Measurements from ENCODE around the gene TRPV5. TPM values are rescaled to one million over a fixed set of nuclear protein-coding genes. Genes with fewer than 3 reads are reported as not detected.
A peak's percentile ranks its signal among the peaks of the same experiment; 100 is the strongest.

TRPV5 gene
- total RNA-seq, 3 donors from 2014 or later (not counting 1 experiment from before 2014, with no cell fraction given) = not detected

DNA sequence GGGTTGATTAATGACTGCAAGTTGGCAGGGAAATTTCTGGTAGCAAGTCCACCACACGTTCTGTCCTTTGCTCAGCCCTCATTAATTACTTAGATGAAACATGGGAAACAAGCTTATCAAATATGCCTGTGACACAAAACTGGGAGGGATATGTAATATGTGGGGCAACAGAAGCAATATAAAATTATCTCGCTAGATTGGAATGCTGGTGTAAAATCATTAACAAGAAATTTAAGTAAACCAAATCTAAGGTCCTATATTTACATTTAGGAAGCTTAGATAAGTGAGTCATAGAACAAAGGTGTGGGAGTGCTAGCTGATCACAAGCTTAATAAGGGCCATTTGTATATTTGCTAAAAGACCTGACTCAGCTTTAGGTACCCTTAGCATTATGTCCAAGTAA lies 23.5 kb downstream of the TRPV5 start:
- 80% methylated on average over 1 of the region's 2 CpGs for WGBS (ENCODE audit: insufficient coverage)
- no peaks in the 10 kb centered on the region for H3K9me3 ChIP-seq (ENCODE audit: control insufficient read depth, insufficient read depth, low read length)
- Mint-ChIP-seq H3K27ac (no peak overlapping the region), H3K36me3 (no peaks in the 10 kb centered on the region), H3K4me3 (no peak overlapping the region), H3K9me3 (no peaks in the 10 kb centered on the region), H3K4me1 (no peaks in the 10 kb centered on the region), H3K27me3 (ENCODE audit: low read depth in 2 of 2) (peaks cover 23 to 30% of the 10 kb centered on the region in 2 donors)
- H3K4me3 ChIP-seq (ENCODE audit: low read length) = no peak overlapping the region
- no peak for DNase-seq
- TF ChIP-seq, protein P1, sequence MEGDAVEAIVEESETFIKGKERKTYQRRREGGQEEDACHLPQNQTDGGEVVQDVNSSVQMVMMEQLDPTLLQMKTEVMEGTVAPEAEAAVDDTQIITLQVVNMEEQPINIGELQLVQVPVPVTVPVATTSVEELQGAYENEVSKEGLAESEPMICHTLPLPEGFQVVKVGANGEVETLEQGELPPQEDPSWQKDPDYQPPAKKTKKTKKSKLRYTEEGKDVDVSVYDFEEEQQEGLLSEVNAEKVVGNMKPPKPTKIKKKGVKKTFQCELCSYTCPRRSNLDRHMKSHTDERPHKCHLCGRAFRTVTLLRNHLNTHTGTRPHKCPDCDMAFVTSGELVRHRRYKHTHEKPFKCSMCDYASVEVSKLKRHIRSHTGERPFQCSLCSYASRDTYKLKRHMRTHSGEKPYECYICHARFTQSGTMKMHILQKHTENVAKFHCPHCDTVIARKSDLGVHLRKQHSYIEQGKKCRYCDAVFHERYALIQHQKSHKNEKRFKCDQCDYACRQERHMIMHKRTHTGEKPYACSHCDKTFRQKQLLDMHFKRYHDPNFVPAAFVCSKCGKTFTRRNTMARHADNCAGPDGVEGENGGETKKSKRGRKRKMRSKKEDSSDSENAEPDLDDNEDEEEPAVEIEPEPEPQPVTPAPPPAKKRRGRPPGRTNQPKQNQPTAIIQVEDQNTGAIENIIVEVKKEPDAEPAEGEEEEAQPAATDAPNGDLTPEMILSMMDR (IDR thresholded peaks at IDR 0.05) = no peak
- intact Hi-C loops (cut with micrococcal nuclease) = no loop called here
- no peaks in the 10 kb centered on the region for H3K27me3 ChIP-seq (ENCODE audit: control insufficient read depth, insufficient read depth, low read length)
- H3K4me1 ChIP-seq (ENCODE audit: control insufficient read depth, insufficient read depth, low read length) = no peaks in the 10 kb centered on the region
- ATAC-seq = no peak
- no peak overlapping the region for H3K27ac ChIP-seq (ENCODE audit: low read length)
- H3K36me3 ChIP-seq (ENCODE audit: control insufficient read depth, insufficient read depth, low read length) = no peaks in the 10 kb centered on the region

DNA sequence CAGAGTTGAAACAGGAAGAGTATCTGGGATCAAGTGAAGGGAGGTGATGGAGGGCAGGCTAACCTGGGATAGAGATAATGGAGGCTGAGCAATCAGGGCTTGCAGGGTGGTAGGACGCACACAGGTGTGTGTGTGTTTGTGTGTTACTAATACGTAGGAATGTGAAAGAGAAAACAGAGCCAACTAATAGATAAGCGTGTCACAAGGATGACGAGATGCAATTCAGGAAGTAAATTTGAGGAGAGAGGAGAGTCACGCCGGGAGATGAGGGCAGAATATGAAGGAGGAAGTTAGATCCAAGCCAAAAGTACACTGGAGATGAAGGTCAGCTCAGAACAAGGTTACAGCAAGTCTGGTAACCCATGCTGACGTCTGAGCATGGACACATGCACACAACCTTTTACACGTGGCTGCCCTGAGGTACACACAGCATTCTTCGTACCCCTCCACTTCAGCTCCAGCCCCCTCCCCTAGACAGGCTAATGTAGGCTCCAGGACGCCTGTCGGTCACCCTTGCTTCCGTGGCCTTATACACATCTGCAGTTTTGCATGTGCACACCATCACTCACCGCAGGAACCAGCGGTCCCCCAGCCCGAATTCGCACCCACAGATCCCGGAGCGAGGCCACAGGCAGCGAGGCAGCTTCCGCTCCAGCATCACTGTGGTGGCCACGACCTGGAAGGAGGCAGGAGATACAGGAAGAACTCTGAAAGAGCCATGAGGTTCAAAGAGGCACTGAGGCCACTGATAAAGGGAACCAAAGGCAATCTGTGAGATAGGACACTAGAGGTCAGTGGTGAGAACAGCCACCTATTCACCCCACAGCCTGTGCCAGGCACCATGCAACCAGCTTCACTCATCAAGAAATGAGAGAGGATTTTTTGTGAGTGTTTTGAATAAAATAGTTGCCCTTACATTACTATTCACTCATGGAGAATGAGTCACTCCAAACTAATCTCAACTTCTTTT lies 24.3 kb downstream of the TRPV5 start:
- H3K36me3 ChIP-seq (ENCODE audit: control insufficient read depth, insufficient read depth, low read length) = no peaks in the 10 kb centered on the region
- H3K27me3 ChIP-seq (ENCODE audit: control insufficient read depth, insufficient read depth, low read length) = no peaks in the 10 kb centered on the region
- Mint-ChIP-seq H3K27ac (no peak overlapping the region), H3K4me3 (no peak overlapping the region), H3K9me3 (no peaks in the 10 kb centered on the region), H3K27me3 (ENCODE audit: low read depth in 2 of 2) (peaks cover 20 to 28% of the 10 kb centered on the region in 2 donors), H3K4me1 (no peaks in the 10 kb centered on the region), H3K36me3 (no peaks in the 10 kb centered on the region)
- no peak overlapping the region for H3K27ac ChIP-seq (ENCODE audit: low read length)
- 70% methylated on average over 21 of the region's 21 CpGs for WGBS (ENCODE audit: insufficient coverage)
- intact Hi-C loops (cut with micrococcal nuclease) = no loop called here
- ATAC-seq (peak in 1 of 3 donors; percentile 64), DNase-seq (peak in 1 of 2 donors; percentile 13)
- no peak overlapping the region for H3K4me3 ChIP-seq (ENCODE audit: low read length)
- H3K4me1 ChIP-seq (ENCODE audit: control insufficient read depth, insufficient read depth, low read length) = no peaks in the 10 kb centered on the region
- H3K9me3 ChIP-seq (ENCODE audit: control insufficient read depth, insufficient read depth, low read length) = no peaks in the 10 kb centered on the region
- TF ChIP-seq, protein P1 (IDR thresholded peaks at IDR 0.05) = no peak

- no peaks in the 10 kb centered on the region for H3K36me3 Mint-ChIP-seq
- Histone ChIP-seq H3K36me3 (ENCODE audit: control insufficient read depth, insufficient read depth, low read length) (no peaks in the 10 kb centered on the region), H3K4me3 (ENCODE audit: low read length) (no peak overlapping the region), H3K27ac (ENCODE audit: low read length) (no peak overlapping the region), H3K9me3 (ENCODE audit: control insufficient read depth, insufficient read depth, low read length) (no peaks in the 10 kb centered on the region), H3K27me3 (ENCODE audit: control insufficient read depth, insufficient read depth, low read length) (no peaks in the 10 kb centered on the region), H3K4me1 (ENCODE audit: control insufficient read depth, insufficient read depth, low read length) (no peaks in the 10 kb centered on the region)
- no peak for DNase-seq
- ATAC-seq = no peak
- peaks cover 16 to 23% of the 10 kb centered on the region in 2 donors for H3K27me3 Mint-ChIP-seq (ENCODE audit: low read depth in 2 of 2)
- no peak overlapping the region for H3K27ac Mint-ChIP-seq
- no peak overlapping the region for H3K4me3 Mint-ChIP-seq
- TF ChIP-seq, protein P1 (IDR thresholded peaks at IDR 0.05) = no peak
- intact Hi-C loops (cut with micrococcal nuclease) = no loop called here
- H3K9me3 Mint-ChIP-seq = no peaks in the 10 kb centered on the region
- H3K4me1 Mint-ChIP-seq = no peaks in the 10 kb centered on the region
- WGBS (ENCODE audit: insufficient coverage) = 95% methylated on average over 11 of the region's 11 CpGs
Measured at GRCh38 chr7:142908290-142908689, 25.3 kb downstream of the TRPV5 start.

Data from natural killer cell (primary cell).